GM12873 (cell line): ENCODE results near the gene ATXN7L1.

ENCODE experiments used
- CTCF ChIP-seq: IDR thresholded peaks from 2 replicates; pipeline ENCODE4 v1.5.1; 2012; ENCODE audit warnings: low read depth, mild to moderate bottlenecking, moderate library complexity, low read length, control low read depth; ENCODE audit not compliant: insufficient read depth; ENCODE audit errors: missing control alignments

ATXN7L1 gene

GRCh38 chr7:105821527-105821926 is 54.9 kb downstream of the ATXN7L1 start:
- TF ChIP-seq CTCF: no peak

DNA sequence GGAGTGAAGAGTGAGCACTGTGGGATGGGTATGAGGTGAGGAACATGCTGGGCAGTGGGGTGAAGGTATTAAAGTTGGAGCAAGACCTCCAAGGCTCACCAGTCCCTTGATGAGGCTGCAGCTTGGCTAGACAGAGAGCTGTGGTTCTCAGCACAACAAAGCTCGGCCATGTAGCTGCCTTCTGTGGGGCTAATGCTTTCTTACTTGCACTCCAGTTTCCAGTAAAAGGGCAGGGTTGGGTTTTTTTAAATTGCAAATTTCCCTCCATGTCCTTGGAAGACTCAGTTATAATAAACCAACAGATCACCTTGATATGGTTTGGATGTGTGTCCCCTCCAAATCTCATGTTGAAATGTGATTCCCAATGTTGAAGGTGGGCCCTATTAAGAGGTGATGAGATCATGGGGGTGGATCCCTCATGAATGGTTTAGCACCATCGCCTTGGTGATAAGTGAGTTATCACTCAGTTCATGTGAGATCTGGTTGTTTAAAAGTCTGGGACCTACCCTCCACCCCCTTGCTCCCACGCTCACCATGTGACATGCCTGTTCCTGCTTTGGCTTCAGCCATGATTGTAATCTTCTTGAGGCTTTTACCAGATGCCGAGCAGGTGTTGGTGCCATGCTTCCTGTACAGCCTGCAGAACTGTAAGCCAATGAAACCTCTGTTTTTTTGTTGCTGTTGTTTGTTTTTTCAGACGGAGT is 55.9 kb downstream of the ATXN7L1 start:
- TF ChIP-seq CTCF: no peak

DNA sequence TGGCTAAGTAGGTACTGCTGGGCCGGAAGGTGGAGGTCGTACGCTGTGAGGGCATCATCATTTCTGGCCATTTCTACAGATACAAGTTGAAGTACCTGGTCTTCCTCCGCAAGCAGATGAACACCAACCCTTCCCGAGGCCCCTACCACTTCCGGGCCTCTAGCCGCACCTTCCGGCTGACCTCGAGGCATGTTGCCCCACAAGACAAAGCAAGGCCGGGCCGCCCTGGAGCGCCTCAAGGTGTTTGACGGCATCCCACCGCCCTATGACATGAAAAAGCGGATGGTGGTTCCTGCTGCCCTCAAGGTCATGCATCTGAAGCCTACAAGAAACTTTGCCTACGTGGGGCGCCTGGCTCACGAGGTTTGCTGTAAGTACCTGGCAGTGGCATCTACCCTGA is 56.8 kb downstream of the ATXN7L1 start:
- TF ChIP-seq CTCF: no peak

GRCh38 chr7:105816954-105817615 is 59.3 kb downstream of the ATXN7L1 start:
- no peak for TF ChIP-seq CTCF

GRCh38 chr7:105816266-105816843 is 60.0 kb downstream of the ATXN7L1 start:
- TF ChIP-seq CTCF: no peak

DNA sequence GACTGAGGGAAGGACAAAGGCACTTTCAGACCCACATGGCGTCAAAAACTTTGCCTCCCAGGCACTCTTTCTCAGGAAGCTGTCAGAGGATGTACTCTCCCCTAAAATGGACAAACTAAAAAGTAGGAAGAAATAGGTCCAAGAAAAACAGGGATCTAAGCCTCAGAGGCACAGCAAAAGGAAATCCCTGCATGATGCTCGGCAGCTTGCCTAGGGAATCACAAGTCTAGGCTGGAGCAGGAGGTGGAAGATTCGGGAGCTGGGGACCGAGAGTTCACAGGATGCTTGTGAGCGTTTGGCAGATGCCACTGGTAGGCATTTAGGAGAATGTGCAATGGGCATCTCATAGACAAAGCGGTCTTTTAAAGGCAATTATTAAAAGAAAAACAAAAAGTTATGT is 60.8 kb downstream of the ATXN7L1 start:
- no peak for TF ChIP-seq CTCF

DNA sequence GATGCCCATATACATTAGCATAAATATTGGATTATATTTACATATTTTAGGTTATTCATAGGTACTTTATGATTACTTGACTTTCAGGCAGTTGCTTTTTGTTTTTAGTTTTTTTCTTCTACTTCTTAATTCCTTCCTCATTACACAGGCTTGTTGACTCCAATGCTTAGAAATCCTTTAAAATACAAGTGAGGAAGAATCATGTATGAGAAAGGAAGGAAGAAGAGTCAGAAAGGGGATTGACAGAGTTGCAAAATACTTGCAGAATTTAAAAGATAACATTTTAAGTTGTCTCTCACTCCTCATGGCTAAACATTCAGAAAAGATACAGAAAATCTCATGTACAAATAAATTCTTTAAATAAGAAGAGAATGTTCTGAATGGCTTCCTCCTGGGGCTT is 61.9 kb downstream of the ATXN7L1 start:
- TF ChIP-seq CTCF: no peak
